SIG-M5 (cell line): ENCODE data around the gene MANEA.

Source experiments
- DNase-seq: peaks from one replicate; lab custom pipeline; 2025; lab: John Stamatoyannopoulos, UW

The MANEA gene

DNA sequence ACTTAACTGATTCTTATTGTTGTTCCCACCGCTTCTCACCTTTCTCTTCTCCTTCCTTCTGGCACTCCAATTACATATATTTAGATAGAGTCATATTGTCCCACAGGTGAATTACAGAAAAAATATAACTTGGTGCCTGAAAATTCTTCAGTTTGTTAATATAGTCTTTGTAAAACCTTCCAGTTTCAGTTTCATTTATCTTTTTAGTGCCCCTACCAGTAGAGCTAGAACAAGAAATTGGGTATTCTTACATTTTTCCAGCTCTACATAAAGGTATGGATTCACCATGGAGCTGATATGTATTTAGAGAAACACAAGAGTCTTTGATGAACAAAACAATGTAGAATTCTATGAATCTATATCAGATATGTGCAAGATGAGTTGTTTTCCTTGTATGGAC lies 10.7 kb downstream of the MANEA start:
- DNase-seq: no peak

GRCh38 chr6:95589067-95589466 lies 11.7 kb downstream of the MANEA start:
- no peak for DNase-seq

DNA sequence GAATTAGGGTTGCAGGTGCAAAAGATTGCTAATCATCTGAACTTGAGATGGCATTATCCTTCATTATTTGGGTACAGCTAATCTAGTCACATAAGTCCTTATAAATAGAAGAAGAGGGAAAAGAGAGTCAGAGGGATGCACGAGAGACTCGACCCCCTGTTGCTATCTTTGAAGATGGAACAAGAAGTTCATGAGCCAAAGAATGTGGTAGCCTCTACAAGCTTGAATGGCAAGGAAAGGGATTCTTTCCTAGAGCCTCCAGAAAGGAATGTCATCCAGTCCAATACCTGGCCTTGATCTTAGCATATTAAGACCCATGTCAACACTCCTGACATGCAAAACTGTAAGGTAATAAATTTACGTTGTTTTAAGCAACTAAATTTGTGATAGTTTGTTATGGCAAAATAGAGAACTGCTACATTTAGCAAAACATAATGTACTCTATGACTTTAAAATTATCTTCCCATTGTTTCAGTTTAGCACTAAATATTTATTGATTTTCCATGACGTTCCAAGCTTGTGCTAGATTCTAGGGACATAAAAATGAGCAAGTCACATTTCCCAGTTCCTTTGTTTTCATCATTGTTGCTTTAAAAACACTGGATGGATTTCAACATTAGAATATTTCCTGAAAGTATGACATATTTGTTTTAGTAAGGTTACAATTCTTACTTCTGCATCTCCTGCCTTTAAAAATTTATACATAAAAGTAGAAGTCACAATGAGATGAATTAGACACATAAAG lies 12.7 kb downstream of the MANEA start:
- no peak for DNase-seq

GRCh38 chr6:95593025-95593424 lies 15.7 kb downstream of the MANEA start:
- DNase-seq: no peak

DNA sequence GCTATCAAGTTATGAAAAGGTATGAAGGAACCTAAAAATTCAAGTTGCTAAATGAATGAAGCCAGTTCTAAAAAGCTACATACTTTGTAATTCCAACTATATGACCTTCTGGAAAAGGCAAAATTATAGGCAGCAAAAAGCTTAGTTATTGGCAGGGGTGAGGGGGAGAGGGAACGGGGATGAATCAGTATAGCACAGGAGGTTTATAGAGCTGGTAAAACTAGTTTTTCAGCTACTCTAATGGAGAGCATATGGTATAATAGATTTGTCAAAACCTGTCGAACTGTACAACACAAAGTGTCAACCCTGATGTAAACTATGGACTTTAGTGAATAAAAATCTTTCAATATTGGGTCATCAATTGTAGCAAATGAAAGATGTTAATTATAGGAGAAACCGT lies 18.7 kb downstream of the MANEA start:
- no peak for DNase-seq

DNA sequence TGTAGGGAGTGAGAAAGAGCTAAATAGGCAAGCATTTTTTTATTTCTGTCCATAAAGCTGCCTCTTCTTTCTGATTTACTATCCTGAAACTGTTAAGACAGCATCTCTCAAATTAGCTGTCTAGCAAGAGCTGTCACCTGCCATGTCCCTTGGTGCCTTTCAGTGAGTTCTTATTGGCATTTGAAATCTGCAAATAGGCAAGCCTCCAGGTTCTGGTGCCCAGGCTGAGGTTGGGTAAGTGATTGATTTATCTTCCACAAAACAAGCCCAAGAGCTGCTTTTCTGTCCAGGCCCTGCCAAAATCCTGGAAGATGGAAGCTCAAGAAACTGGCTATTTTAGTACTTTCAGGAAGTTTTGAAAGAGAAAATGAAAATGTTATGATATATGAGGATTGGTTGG lies 22.4 kb downstream of the MANEA start:
- no peak for DNase-seq

DNA sequence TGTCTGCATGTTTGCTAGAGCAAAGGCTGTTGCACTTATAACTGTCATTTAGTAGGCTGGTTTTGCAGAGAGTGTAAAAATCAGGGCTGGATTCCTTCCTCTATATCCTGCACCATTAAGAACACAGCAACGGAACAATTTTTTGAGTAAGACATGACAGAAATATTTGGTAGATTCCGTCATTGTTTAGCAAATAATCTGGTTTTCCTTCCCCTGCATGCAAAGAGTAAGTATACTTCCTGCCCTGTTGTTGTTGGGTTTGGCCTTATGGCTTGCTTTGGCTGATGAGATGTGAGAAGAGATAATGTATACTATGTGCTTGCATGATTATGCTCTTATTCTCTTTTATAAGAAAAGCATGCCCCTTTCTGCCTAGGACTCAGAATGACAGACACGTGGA lies 23.8 kb downstream of the MANEA start:
- no peak for DNase-seq

DNA sequence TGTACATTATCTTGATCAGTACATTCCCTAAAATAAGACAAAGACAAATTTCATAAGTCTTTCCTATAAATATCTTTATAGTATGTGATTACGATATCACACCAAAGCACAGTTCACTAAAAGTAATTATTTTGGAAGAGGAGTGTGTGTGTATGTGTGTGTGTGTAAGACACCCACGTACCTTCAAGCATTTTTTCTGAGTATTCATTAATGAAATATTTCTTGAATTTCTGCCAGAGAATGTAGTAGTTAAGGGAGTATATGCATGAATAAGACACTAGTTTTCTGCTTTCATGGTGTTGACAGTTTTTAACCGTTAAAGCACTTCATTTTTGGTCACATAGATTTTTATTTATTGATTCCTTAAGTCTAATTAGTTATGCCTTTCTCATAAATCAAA lies 36.8 kb downstream of the MANEA start:
- no peak for DNase-seq

DNA sequence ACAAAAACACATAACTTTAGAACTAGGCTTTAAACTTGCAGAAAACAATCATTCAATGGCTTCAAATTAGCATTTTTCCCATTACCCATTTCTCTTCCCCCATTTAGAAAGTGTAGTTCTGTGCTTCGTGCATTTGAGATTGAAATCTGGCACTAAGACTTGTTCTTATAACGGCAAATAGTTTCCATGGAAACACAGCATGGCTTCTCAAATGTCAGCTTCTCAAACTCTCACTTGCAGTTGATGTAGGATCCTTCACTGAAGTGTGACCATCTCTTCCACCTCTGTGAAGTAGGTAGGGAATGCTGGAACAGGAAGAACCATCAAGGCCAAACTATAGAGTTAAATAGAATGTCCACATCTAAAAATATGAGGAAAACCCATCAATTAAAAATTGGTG lies 52.2 kb downstream of the MANEA start:
- no peak for DNase-seq

- DNase-seq: no peak
These were observed 59.5 kb downstream of the MANEA start for GRCh38 chr6:95636552-95637431.

DNA sequence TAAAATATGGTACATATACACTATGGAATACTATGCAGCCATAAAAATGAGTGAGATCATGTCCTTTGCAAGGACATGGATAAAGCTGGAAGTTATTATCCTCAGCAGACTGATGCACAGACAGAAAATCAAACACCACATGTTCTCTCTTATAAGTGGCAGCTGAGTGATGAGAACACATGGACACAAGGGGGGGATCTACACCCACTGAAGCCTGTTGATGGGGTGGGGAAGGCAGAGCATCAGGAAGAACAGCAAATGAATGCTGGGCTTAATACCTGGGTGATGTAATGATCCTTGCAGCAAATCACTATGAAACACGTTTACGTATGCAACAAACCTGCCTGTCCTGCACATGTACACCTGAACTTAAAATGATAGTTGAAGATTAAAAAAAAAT lies 71.3 kb downstream of the MANEA start:
- DNase-seq: no peak

GRCh38 chr6:95649451-95649850 lies 72.1 kb downstream of the MANEA start:
- DNase-seq: no peak

GRCh38 chr6:95654176-95654575 lies 76.8 kb downstream of the MANEA start:
- DNase-seq: no peak

- no peak for DNase-seq
These were observed 81.6 kb downstream of the MANEA start for GRCh38 chr6:95658886-95659285.
